ENCODE data around the gene VPREB3.

VPREB3 gene

DNA sequence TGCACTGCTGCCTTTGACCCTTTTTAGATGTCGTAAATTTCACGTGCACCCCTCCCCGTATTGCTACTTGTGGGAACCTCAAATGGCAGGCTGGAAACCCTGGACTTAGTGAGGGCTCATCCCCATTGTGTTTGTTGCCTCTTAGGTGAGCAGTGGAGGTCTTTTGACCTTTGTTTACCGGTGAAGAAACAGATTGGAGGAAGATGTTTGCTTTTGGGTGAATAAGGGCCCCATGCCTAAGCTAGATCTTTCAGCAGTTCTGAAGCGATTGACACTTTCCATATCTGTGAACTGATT lies 33.3 kb upstream of the VPREB3 start:
- WGBS (ENCODE audit: extremely low coverage, insufficient coverage, insufficient read length), result no CpG with 5 or more reads among the region's 5 CpGs
- Histone ChIP-seq H2AFZ (ENCODE audit: insufficient read depth, low read length, poor library complexity) (no peak overlapping the region), H3K79me1 (ENCODE audit: low read length) (peaks cover 12% of the 10 kb centered on the region), H2AK5ac (ENCODE audit: low read length) (no peak overlapping the region), H3K9ac (ENCODE audit: low read length) (peak overlapping the region; percentile 96), H3K4me3 (ENCODE audit: low read depth, low read length) (peak overlapping the region; percentile 83), H2BK120ac (ENCODE audit: insufficient read depth, low read length, poor library complexity) (no peak overlapping the region), H3K18ac (ENCODE audit: low read length) (no peak overlapping the region), H3K4me1 (ENCODE audit: control insufficient read depth in 1 of 2, insufficient read depth in 2 of 2, low read length in 2 of 2) (peaks cover 5% of the 10 kb centered on the region in 2 experiments), H3K36me3 (ENCODE audit: control insufficient read depth in 1 of 2, insufficient read depth in 2 of 2, low read length in 2 of 2) (peaks cover 12 to 14% of the 10 kb centered on the region in 2 experiments), H3K4ac (ENCODE audit: low read depth, low read length) (peak overlapping the region; percentile 84), H2BK5ac (ENCODE audit: low read depth, low read length, poor library complexity) (no peak overlapping the region), H4K12ac (ENCODE audit: low read depth, low read length) (no peak overlapping the region), H3K27me3 (ENCODE audit: insufficient read depth, low read length) (no peaks in the 10 kb centered on the region), H3K9me3 (ENCODE audit: insufficient read depth, low read depth, low read length) (no peaks in the 10 kb centered on the region), H2BK12ac (ENCODE audit: low read length) (no peak overlapping the region), H4K91ac (ENCODE audit: low read depth, low read length) (peak overlapping the region; percentile 25), H3K4me2 (ENCODE audit: low read length) (peak overlapping the region; percentile 96), H3K27ac (ENCODE audit: low read depth, low read length) (peak overlapping the region; percentile 21), H4K8ac (ENCODE audit: low read depth, low read length) (no peak overlapping the region), H3K79me2 (ENCODE audit: control insufficient read depth, insufficient read depth, low read length, poor library complexity) (peaks cover 11% of the 10 kb centered on the region), H3K14ac (ENCODE audit: low read length) (peak overlapping the region; percentile 17), H3K23ac (ENCODE audit: low read length) (no peak overlapping the region)
- DNase-seq, result peak in 1 of 2 donors; percentile 21

DNA sequence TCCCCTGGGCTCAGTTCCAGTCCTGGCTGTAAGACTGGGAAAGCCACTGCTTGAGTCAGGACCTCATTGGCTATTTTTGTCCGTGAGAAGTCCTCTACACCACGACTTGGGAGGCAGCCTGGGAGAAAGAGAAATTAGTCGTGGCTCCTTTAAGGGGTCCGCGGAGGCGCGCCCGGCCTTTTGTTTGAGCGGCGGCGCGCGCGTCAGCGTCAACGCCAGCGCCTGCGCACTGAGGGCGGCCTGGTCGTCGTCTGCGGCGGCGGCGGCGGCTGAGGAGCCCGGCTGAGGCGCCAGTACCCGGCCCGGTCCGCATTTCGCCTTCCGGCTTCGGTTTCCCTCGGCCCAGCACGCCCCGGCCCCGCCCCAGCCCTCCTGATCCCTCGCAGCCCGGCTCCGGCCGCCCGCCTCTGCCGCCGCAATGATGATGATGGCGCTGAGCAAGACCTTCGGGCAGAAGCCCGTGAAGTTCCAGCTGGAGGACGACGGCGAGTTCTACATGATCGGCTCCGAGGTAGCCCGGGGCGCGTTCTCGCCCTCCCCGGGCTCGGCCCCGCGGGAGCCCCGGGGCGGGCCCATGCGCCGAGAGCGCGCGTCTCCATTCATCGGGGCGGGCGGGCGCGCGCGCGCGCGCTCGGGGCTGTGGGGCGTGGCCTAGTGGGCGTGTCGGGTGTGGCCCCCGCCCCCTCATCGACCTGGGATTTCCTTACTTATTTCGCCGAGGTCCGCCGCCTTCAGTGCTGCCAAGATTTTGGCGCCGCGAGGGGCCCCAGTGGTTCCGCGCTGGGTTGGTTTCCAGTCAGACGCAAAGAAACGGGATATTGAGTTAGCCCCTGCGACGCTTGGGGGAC lies 32.8 kb upstream of the VPREB3 start, which contains the start of gene SMARCB1:
SMARCB1 (plus strand) TSS at position 215 of the 848 bp plus-strand sequence; CDS start at position 419, 204 bp downstream.
- H3K9ac ChIP-seq (ENCODE audit: low read length), result peak within 1 kb of the TSS; percentile 100

DNA sequence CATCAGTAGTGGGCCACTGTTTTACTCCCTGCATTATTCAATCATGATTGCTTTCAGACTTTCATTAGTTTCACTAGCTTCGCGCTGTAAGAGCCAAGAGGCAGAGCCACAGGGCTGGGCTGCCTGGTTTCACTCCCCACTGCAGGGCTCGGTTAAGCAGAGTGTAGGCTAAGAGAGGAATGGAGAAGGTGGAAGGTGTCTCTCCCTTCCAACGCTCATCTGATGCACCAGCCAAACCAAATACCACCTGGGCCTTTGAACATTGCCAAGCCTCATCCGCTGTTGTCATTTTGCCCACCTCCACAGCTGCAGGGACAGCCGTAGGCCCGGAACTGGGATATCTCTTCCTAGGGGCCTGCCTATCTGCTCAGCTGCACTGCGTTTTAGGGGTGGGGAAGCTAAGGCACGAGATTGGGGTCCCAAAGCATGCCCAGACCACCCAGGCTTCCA lies 32.1 kb upstream of the VPREB3 start:
- Histone ChIP-seq H3K4ac (ENCODE audit: low read depth, low read length) (peak overlapping the region; percentile 89), H3K4me2 (ENCODE audit: low read length) (peak overlapping the region; percentile 53), H2AK5ac (ENCODE audit: low read length) (peak overlapping the region; percentile 59), H3K18ac (ENCODE audit: low read length) (peak overlapping the region; percentile 81), H3K27me3 (ENCODE audit: insufficient read depth, low read length) (no peaks in the 10 kb centered on the region), H3K14ac (ENCODE audit: low read length) (peak overlapping the region; percentile 87), H3K79me1 (ENCODE audit: low read length) (peaks cover 12% of the 10 kb centered on the region), H4K12ac (ENCODE audit: low read depth, low read length) (peak overlapping the region; percentile 91), H2AFZ (ENCODE audit: insufficient read depth, low read length, poor library complexity) (peak overlapping the region; percentile 98), H3K79me2 (ENCODE audit: control insufficient read depth, insufficient read depth, low read length, poor library complexity) (peaks cover 11% of the 10 kb centered on the region), H3K4me1 (ENCODE audit: control insufficient read depth in 1 of 2, insufficient read depth in 2 of 2, low read length in 2 of 2) (peaks cover 8 to 10% of the 10 kb centered on the region in 2 experiments), H3K9ac (ENCODE audit: low read length) (peak overlapping the region; percentile 6), H2BK120ac (ENCODE audit: insufficient read depth, low read length, poor library complexity) (peak overlapping the region; percentile 81), H2BK5ac (ENCODE audit: low read depth, low read length, poor library complexity) (peak overlapping the region; percentile 68), H3K36me3 (ENCODE audit: control insufficient read depth in 1 of 2, insufficient read depth in 2 of 2, low read length in 2 of 2) (peaks cover under 1 to 3% of the 10 kb centered on the region in 2 experiments), H2BK12ac (ENCODE audit: low read length) (peak overlapping the region; percentile 42), H3K27ac (ENCODE audit: low read depth, low read length) (peak overlapping the region; percentile 39), H4K8ac (ENCODE audit: low read depth, low read length) (peak overlapping the region; percentile 98), H3K9me3 (ENCODE audit: insufficient read depth, low read depth, low read length) (no peaks in the 10 kb centered on the region), H3K23ac (ENCODE audit: low read length) (no peak overlapping the region), H3K4me3 (ENCODE audit: low read depth, low read length) (no peak overlapping the region), H4K91ac (ENCODE audit: low read depth, low read length) (peak overlapping the region; percentile 100)
- whole genome bisulfite sequencing (ENCODE audit: extremely low coverage, insufficient coverage, insufficient read length), result no CpG with 5 or more reads among the region's 9 CpGs
- peak in 1 of 2 donors; percentile 27 for DNase-seq

More for the DNA sequence above, 32.8 kb upstream of the VPREB3 start, which contains the start of gene SMARCB1:
- no CpG with 5 or more reads among the region's 97 CpGs for WGBS (ENCODE audit: extremely low coverage, insufficient coverage, insufficient read length)
- Histone ChIP-seq H2BK12ac (ENCODE audit: low read length) (peak within 1 kb of the TSS; percentile 42), H3K14ac (ENCODE audit: low read length) (peak within 1 kb of the TSS; percentile 100), H3K4ac (ENCODE audit: low read depth, low read length) (peak within 1 kb of the TSS; percentile 99), H2AFZ (ENCODE audit: insufficient read depth, low read length, poor library complexity) (peak within 1 kb of the TSS; percentile 98), H3K23ac (ENCODE audit: low read length) (no peak within 1 kb of the TSS), H2AK5ac (ENCODE audit: low read length) (peak within 1 kb of the TSS; percentile 98), H3K9me3 (ENCODE audit: insufficient read depth, low read depth, low read length) (no peaks in the 10 kb centered on the region), H2BK5ac (ENCODE audit: low read depth, low read length, poor library complexity) (peak within 1 kb of the TSS; percentile 99), H3K27ac (ENCODE audit: low read depth, low read length) (peak within 1 kb of the TSS; percentile 99), H3K4me2 (ENCODE audit: low read length) (peak within 1 kb of the TSS; percentile 96), H3K36me3 (ENCODE audit: control insufficient read depth in 1 of 2, insufficient read depth in 2 of 2, low read length in 2 of 2) (peaks cover 7 to 8% of the 10 kb centered on the region in 2 experiments), H3K79me2 (ENCODE audit: control insufficient read depth, insufficient read depth, low read length, poor library complexity) (peaks cover 11% of the 10 kb centered on the region), H4K8ac (ENCODE audit: low read depth, low read length) (peak within 1 kb of the TSS; percentile 100), H3K18ac (ENCODE audit: low read length) (peak within 1 kb of the TSS; percentile 100), H3K79me1 (ENCODE audit: low read length) (peaks cover 12% of the 10 kb centered on the region), H3K27me3 (ENCODE audit: insufficient read depth, low read length) (no peaks in the 10 kb centered on the region), H3K4me3 (ENCODE audit: low read depth, low read length) (peak within 1 kb of the TSS; percentile 95), H3K4me1 (ENCODE audit: control insufficient read depth in 1 of 2, insufficient read depth in 2 of 2, low read length in 2 of 2) (peaks cover 5% of the 10 kb centered on the region in 2 experiments), H4K91ac (ENCODE audit: low read depth, low read length) (peak within 1 kb of the TSS; percentile 100), H2BK120ac (ENCODE audit: insufficient read depth, low read length, poor library complexity) (peak within 1 kb of the TSS; percentile 100), H4K12ac (ENCODE audit: low read depth, low read length) (peak within 1 kb of the TSS; percentile 100)
- DNase-seq, result peak; percentile 85 to 96

DNA sequence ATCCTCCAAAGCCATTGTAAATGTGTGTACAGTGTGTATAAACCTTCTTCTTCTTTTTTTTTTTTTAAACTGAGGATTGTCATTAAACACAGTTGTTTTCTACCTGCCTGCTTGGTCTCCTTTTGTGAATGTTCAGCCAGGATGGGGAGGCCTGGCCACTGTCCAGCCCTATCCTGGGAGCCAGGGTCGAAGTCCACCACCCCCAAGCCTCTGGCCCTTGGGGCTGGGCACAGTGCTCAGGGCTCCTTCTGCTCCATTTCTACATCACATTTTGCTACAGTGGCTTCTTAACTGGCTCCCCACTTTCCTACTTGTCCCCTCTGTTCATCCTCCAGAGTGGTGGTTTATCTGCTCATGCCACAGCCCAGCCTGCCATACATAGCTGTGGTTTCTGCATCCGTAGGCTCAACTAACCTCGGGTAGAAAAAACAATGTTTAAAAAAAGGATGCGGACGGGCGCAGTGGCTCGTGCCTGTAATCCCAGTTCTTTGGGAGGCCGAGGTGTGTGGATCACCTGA lies 30.0 kb upstream of the VPREB3 start:
- H3K79me1 ChIP-seq (ENCODE audit: low read length), result peaks cover 12% of the 10 kb centered on the region
- H4K12ac ChIP-seq (ENCODE audit: low read depth, low read length), result no peak overlapping the region
- H4K8ac ChIP-seq (ENCODE audit: low read depth, low read length), result no peak overlapping the region
- H3K4ac ChIP-seq (ENCODE audit: low read depth, low read length), result no peak overlapping the region
- no peak overlapping the region for H3K9ac ChIP-seq (ENCODE audit: low read length)
- H3K18ac ChIP-seq (ENCODE audit: low read length), result no peak overlapping the region
- DNase-seq, result no peak
- H3K23ac ChIP-seq (ENCODE audit: low read length), result no peak overlapping the region
- H3K27ac ChIP-seq (ENCODE audit: low read depth, low read length), result no peak overlapping the region
- peaks cover 11% of the 10 kb centered on the region for H3K79me2 ChIP-seq (ENCODE audit: control insufficient read depth, insufficient read depth, low read length, poor library complexity)
- no peak overlapping the region for H2AK5ac ChIP-seq (ENCODE audit: low read length)
- H2BK12ac ChIP-seq (ENCODE audit: low read length), result no peak overlapping the region
- no peaks in the 10 kb centered on the region for H3K27me3 ChIP-seq (ENCODE audit: insufficient read depth, low read length)
- peaks cover 9 to 11% of the 10 kb centered on the region in 2 experiments for H3K4me1 ChIP-seq (ENCODE audit: control insufficient read depth in 1 of 2, insufficient read depth in 2 of 2, low read length in 2 of 2)
- no peak overlapping the region for H4K91ac ChIP-seq (ENCODE audit: low read depth, low read length)
- no peak overlapping the region for H2AFZ ChIP-seq (ENCODE audit: insufficient read depth, low read length, poor library complexity)
- WGBS (ENCODE audit: extremely low coverage, insufficient coverage, insufficient read length), result no CpG with 5 or more reads among the region's 8 CpGs
- no peak overlapping the region for H3K4me3 ChIP-seq (ENCODE audit: low read depth, low read length)
- no peak overlapping the region for H3K4me2 ChIP-seq (ENCODE audit: low read length)
- no peak overlapping the region for H2BK120ac ChIP-seq (ENCODE audit: insufficient read depth, low read length, poor library complexity)
- H3K14ac ChIP-seq (ENCODE audit: low read length), result no peak overlapping the region
- H3K36me3 ChIP-seq (ENCODE audit: control insufficient read depth in 1 of 2, insufficient read depth in 2 of 2, low read length in 2 of 2), result peaks cover 0 to 3% of the 10 kb centered on the region in 2 experiments
- H2BK5ac ChIP-seq (ENCODE audit: low read depth, low read length, poor library complexity), result no peak overlapping the region
- no peaks in the 10 kb centered on the region for H3K9me3 ChIP-seq (ENCODE audit: insufficient read depth, low read depth, low read length)
